Effector memory CD4-positive, alpha-beta T cell (primary cell): ENCODE results near the gene PPT2.

Source experiments
- DNase-seq, 3 donors: peaks; one replicate each; pipeline ENCODE4 v3.0.0-alpha.2; 2020
- H3K27ac ChIP-seq: 2 replicates; pipeline ENCODE4 v1.7.0; 2013; ENCODE audit warnings: mild to moderate bottlenecking, low read length, moderate library complexity; ENCODE audit not compliant: insufficient read depth, poor library complexity, severe bottlenecking
- H3K27me3 ChIP-seq: replicated peaks from 2 replicates; pipeline ENCODE4 v1.7.0; 2013; ENCODE audit warnings: mild to moderate bottlenecking, low read length; ENCODE audit not compliant: insufficient read depth, control insufficient read depth, poor library complexity, severe bottlenecking
- H3K36me3 ChIP-seq: 2 replicates; pipeline ENCODE4 v1.7.0; 2013; ENCODE audit warnings: mild to moderate bottlenecking, low read length, moderate library complexity; ENCODE audit not compliant: control insufficient read depth, insufficient read depth
- H3K4me1 ChIP-seq: 2 replicates; pipeline ENCODE4 v1.7.0; 2013; ENCODE audit warnings: low read length, mild to moderate bottlenecking; ENCODE audit not compliant: control insufficient read depth, insufficient read depth, poor library complexity, severe bottlenecking
- H3K4me3 ChIP-seq: 2 replicates; pipeline ENCODE4 v1.7.0; 2013; ENCODE audit warnings: low read length, low read depth, mild to moderate bottlenecking; ENCODE audit not compliant: insufficient read depth, poor library complexity, severe bottlenecking
- H3K9me3 ChIP-seq: 2 replicates; pipeline ENCODE4 v1.7.0; 2013; ENCODE audit warnings: mild to moderate bottlenecking, low read length, moderate library complexity; ENCODE audit not compliant: control insufficient read depth

PPT2 gene

GRCh38 chr6:32126880-32127279 lies 27.1 kb upstream of the PPT2 start:
- Histone ChIP-seq H3K4me1 (peaks cover 23% of the 10 kb centered on the region), H3K27me3 (no peaks in the 10 kb centered on the region), H3K27ac (peak overlapping the region; percentile 82), H3K36me3 (peaks cover 21% of the 10 kb centered on the region), H3K4me3 (no peak overlapping the region), H3K9me3 (no peaks in the 10 kb centered on the region)
- no peak for DNase-seq

GRCh38 chr6:32127409-32127716 lies 26.6 kb upstream of the PPT2 start:
- Histone ChIP-seq H3K4me1 (peaks cover 23% of the 10 kb centered on the region), H3K27ac (peak overlapping the region; percentile 82)
- DNase-seq: no peak

GRCh38 chr6:32127717-32128592 lies 26.0 kb upstream of the PPT2 start, which contains the start of gene ATF6B:
Gene ATF6B (minus strand): TSS chr6:32128246. CDS start chr6:32128207, 39 bp downstream.
- Histone ChIP-seq H3K27me3 (no peaks in the 10 kb centered on the region), H3K36me3 (peaks cover 18% of the 10 kb centered on the region), H3K4me1 (peaks cover 23% of the 10 kb centered on the region), H3K9me3 (no peaks in the 10 kb centered on the region), H3K4me3 (peak within 1 kb of the TSS; percentile 94), H3K27ac (peak within 1 kb of the TSS; percentile 82)
- DNase-seq: peak; percentile 95 to 98 (median 96)

More at GRCh38 chr6:32127409-32127716, 26.6 kb upstream of the PPT2 start:
- Histone ChIP-seq H3K4me3 (peak overlapping the region; percentile 94), H3K27me3 (no peaks in the 10 kb centered on the region), H3K9me3 (no peaks in the 10 kb centered on the region), H3K36me3 (peaks cover 18% of the 10 kb centered on the region)

GRCh38 chr6:32128751-32129296 lies 25.1 kb upstream of the PPT2 start:
- Histone ChIP-seq H3K4me3 (no peak overlapping the region), H3K4me1 (peaks cover 23% of the 10 kb centered on the region), H3K27me3 (no peaks in the 10 kb centered on the region), H3K36me3 (peaks cover 14% of the 10 kb centered on the region), H3K27ac (peak overlapping the region; percentile 4), H3K9me3 (no peaks in the 10 kb centered on the region)
- DNase-seq: no peak

- peak overlapping the region; percentile 82 for H3K27ac ChIP-seq
- DNase-seq: no peak
Observed at GRCh38 chr6:32129297-32130088, 24.4 kb upstream of the PPT2 start.

GRCh38 chr6:32131439-32131948 lies 22.4 kb upstream of the PPT2 start:
- Histone ChIP-seq H3K4me1 (peaks cover 23% of the 10 kb centered on the region), H3K9me3 (no peaks in the 10 kb centered on the region), H3K36me3 (no peaks in the 10 kb centered on the region), H3K27ac (no peak overlapping the region), H3K4me3 (no peak overlapping the region), H3K27me3 (no peaks in the 10 kb centered on the region)
- no peak for DNase-seq

More at GRCh38 chr6:32129297-32130088, 24.4 kb upstream of the PPT2 start:
- no peaks in the 10 kb centered on the region for H3K27me3 ChIP-seq
- H3K4me1 ChIP-seq: peaks cover 23% of the 10 kb centered on the region
- peak overlapping the region; percentile 72 for H3K4me3 ChIP-seq
- H3K36me3 ChIP-seq: peaks cover 7% of the 10 kb centered on the region
- no peaks in the 10 kb centered on the region for H3K9me3 ChIP-seq

- Histone ChIP-seq H3K4me1 (peaks cover 20% of the 10 kb centered on the region), H3K9me3 (no peaks in the 10 kb centered on the region), H3K4me3 (no peak overlapping the region), H3K36me3 (no peaks in the 10 kb centered on the region), H3K27me3 (no peaks in the 10 kb centered on the region), H3K27ac (no peak overlapping the region)
- DNase-seq: no peak
Observed at GRCh38 chr6:32132110-32132509, 21.8 kb upstream of the PPT2 start.

- no peak overlapping the region for H3K4me3 ChIP-seq
- no peak for DNase-seq
- no peak overlapping the region for H3K27ac ChIP-seq
- peaks cover 10% of the 10 kb centered on the region for H3K4me1 ChIP-seq
- H3K27me3 ChIP-seq: no peaks in the 10 kb centered on the region
- no peaks in the 10 kb centered on the region for H3K9me3 ChIP-seq
- no peaks in the 10 kb centered on the region for H3K36me3 ChIP-seq
Observed at GRCh38 chr6:32133786-32134185, 20.2 kb upstream of the PPT2 start.

- H3K4me1 ChIP-seq: no peaks in the 10 kb centered on the region
- H3K27me3 ChIP-seq: no peaks in the 10 kb centered on the region
- no peaks in the 10 kb centered on the region for H3K36me3 ChIP-seq
- DNase-seq: no peak
- H3K9me3 ChIP-seq: no peaks in the 10 kb centered on the region
- no peak overlapping the region for H3K4me3 ChIP-seq
- no peak overlapping the region for H3K27ac ChIP-seq
Observed at GRCh38 chr6:32137454-32137853, 16.5 kb upstream of the PPT2 start.
